DOHH2 (cell line): ENCODE data around the gene TMED10.
A peak's percentile ranks its signal among the peaks of the same experiment; 100 is the strongest.
"Not testable (repeated sequence)": the region's sequence is repeated elsewhere in the genome, so short reads cannot be mapped to it uniquely, and the experiment has no call there.

Experiments
- H3F3A ChIP-seq: fragments of 200-600 bp; sonication (generic), shearing (Covaris generic); 2 replicates; pipeline ENCODE4 v1.6.0; 2016; ENCODE audit warnings: antibody characterized with exemption, mild to moderate bottlenecking; ENCODE audit not compliant: control insufficient read depth, insufficient read depth
- H3K27ac ChIP-seq: fragments of 200-600 bp; sonication (generic); 2 replicates; pipeline ENCODE4 v1.5.1; 2014; ENCODE audit warnings: low read depth, mild to moderate bottlenecking, low read length, moderate library complexity
- H3K27me3 ChIP-seq: fragments of 200-600 bp; sonication (generic); 2 replicates; pipeline ENCODE4 v1.6.1; 2014; ENCODE audit warnings: mild to moderate bottlenecking, low read length, mixed read lengths; ENCODE audit not compliant: control insufficient read depth
- H3K36me3 ChIP-seq: fragments of 200-600 bp; sonication (generic); 2 replicates; pipeline ENCODE4 v1.6.1; 2014; ENCODE audit warnings: mild to moderate bottlenecking, low read length, moderate library complexity, mixed read lengths; ENCODE audit not compliant: control insufficient read depth
- H3K4me1 ChIP-seq: fragments of 200-600 bp; sonication (generic); 2 replicates; pipeline ENCODE4 v1.6.1; 2014; ENCODE audit warnings: mild to moderate bottlenecking, low read length, mixed read lengths; ENCODE audit not compliant: control insufficient read depth
- H3K4me2 ChIP-seq: fragments of 200-600 bp; sonication (generic); 2 replicates; pipeline ENCODE4 v1.6.0; 2014; ENCODE audit warnings: mild to moderate bottlenecking, low read length, moderate library complexity
- H3K4me3 ChIP-seq: fragments of 200-600 bp; sonication (generic); 2 replicates; pipeline ENCODE4 v1.5.1; 2014; ENCODE audit warnings: mild to moderate bottlenecking, low read length, mixed read lengths
- H3K79me2 ChIP-seq: fragments of 200-600 bp; sonication (generic); 2 replicates; pipeline ENCODE4 v1.6.1; 2014; ENCODE audit warnings: mild to moderate bottlenecking, low read length, mixed read lengths; ENCODE audit not compliant: control insufficient read depth
- H3K9me2 ChIP-seq: fragments of 200-600 bp; sonication (generic); replicated peaks from 2 replicates; pipeline ENCODE4 v1.6.1; 2014; ENCODE audit warnings: mild to moderate bottlenecking, low read length, mixed read lengths; ENCODE audit not compliant: control insufficient read depth
- H3K9me3 ChIP-seq: fragments of 200-600 bp; sonication (generic); 2 replicates; pipeline ENCODE4 v1.6.1; 2014; ENCODE audit warnings: antibody characterized with exemption, low read length, mixed read lengths; ENCODE audit not compliant: control insufficient read depth, insufficient read depth
- H4K20me1 ChIP-seq: fragments of 200-600 bp; sonication (generic); 2 replicates; pipeline ENCODE4 v1.6.0; 2014; ENCODE audit warnings: low read depth, mild to moderate bottlenecking, antibody characterized with exemption, low read length, moderate library complexity; ENCODE audit not compliant: control insufficient read depth, insufficient read depth
- CTCF ChIP-seq: fragments of 200-600 bp; sonication (generic); IDR thresholded peaks from one replicate; pipeline ENCODE4 v1.5.1; 2014; ENCODE audit warnings: antibody characterized with exemption, mild to moderate bottlenecking, low read depth, low read length; ENCODE audit not compliant: poor library complexity, severe bottlenecking
- EZH2phosphoT487 ChIP-seq: fragments of 200-600 bp; sonication (generic); IDR thresholded peaks from 2 replicates; pipeline ENCODE4 v1.6.1; 2017; ENCODE audit warnings: borderline replicate concordance, mild to moderate bottlenecking, antibody characterized with exemption, low read length, moderate library complexity, mixed read lengths

Gene TMED10

GRCh38 chr14:75132382-75133086 is 43.9 kb downstream of the TMED10 start:
- H3K9me2 ChIP-seq: no peaks in the 10 kb centered on the region
- H3K79me2 ChIP-seq: peaks cover 47% of the 10 kb centered on the region
- no peaks in the 10 kb centered on the region for H3K27me3 ChIP-seq
- H3K36me3 ChIP-seq: peaks cover 59% of the 10 kb centered on the region
- no peak overlapping the region for H3K27ac ChIP-seq
- no peak overlapping the region for H3K4me2 ChIP-seq
- peak; percentile 80 for TF ChIP-seq CTCF
- TF ChIP-seq EZH2phosphoT487: no peak
- no peaks in the 10 kb centered on the region for H4K20me1 ChIP-seq
- peaks cover 22% of the 10 kb centered on the region for H3F3A ChIP-seq
- peaks cover 19% of the 10 kb centered on the region for H3K4me1 ChIP-seq
- no peaks in the 10 kb centered on the region for H3K9me3 ChIP-seq
- no peak overlapping the region for H3K4me3 ChIP-seq

GRCh38 chr14:75128596-75128990 is 47.8 kb downstream of the TMED10 start:
- H3K4me2 ChIP-seq: peak overlapping the region; percentile 90
- no peaks in the 10 kb centered on the region for H3K27me3 ChIP-seq
- peaks cover 43% of the 10 kb centered on the region for H3K4me1 ChIP-seq
- TF ChIP-seq EZH2phosphoT487 (no peak), CTCF (no peak)
- H3K27ac ChIP-seq: no peak overlapping the region
- peaks cover 81% of the 10 kb centered on the region for H3K79me2 ChIP-seq
- H3K9me3 ChIP-seq: no peaks in the 10 kb centered on the region
- no peaks in the 10 kb centered on the region for H3K9me2 ChIP-seq
- peaks cover 4% of the 10 kb centered on the region; the same call in 1 of the 2 replicates for H4K20me1 ChIP-seq
- peaks cover 69% of the 10 kb centered on the region for H3K36me3 ChIP-seq
- peaks cover 19% of the 10 kb centered on the region for H3F3A ChIP-seq
- peak overlapping the region; percentile 99 for H3K4me3 ChIP-seq

GRCh38 chr14:75127903-75128595 is 48.4 kb downstream of the TMED10 start:
- Histone ChIP-seq H3K27ac (peak overlapping the region; percentile 73), H3K9me3 (no peaks in the 10 kb centered on the region), H3K79me2 (peaks cover 77% of the 10 kb centered on the region)

GRCh38 chr14:75127474-75127820 is 49.0 kb downstream of the TMED10 start:
- not testable (repeated sequence) for H3K27me3 ChIP-seq, H3K9me3 ChIP-seq, H3K9me2 ChIP-seq, H4K20me1 ChIP-seq
- Histone ChIP-seq H3F3A (peaks cover 19% of the 10 kb centered on the region), H3K79me2 (peaks cover 72% of the 10 kb centered on the region), H3K27ac (peak overlapping the region; percentile 73), H3K4me2 (peak overlapping the region; percentile 90), H3K4me1 (peaks cover 43% of the 10 kb centered on the region), H3K4me3 (peak overlapping the region; percentile 99), H3K36me3 (peaks cover 59% of the 10 kb centered on the region)

More at GRCh38 chr14:75127903-75128595, 48.4 kb downstream of the TMED10 start:
- TF ChIP-seq EZH2phosphoT487 (no peak), CTCF (no peak)
- H3K4me2 ChIP-seq: peak overlapping the region; percentile 90
- no peaks in the 10 kb centered on the region for H3K27me3 ChIP-seq
- peaks cover 65% of the 10 kb centered on the region for H3K36me3 ChIP-seq
- H4K20me1 ChIP-seq: peaks cover 4% of the 10 kb centered on the region; the same call in 1 of the 2 replicates
- peaks cover 19% of the 10 kb centered on the region for H3F3A ChIP-seq
- H3K4me1 ChIP-seq: peaks cover 43% of the 10 kb centered on the region
- peak overlapping the region; percentile 99 for H3K4me3 ChIP-seq
- H3K9me2 ChIP-seq: no peaks in the 10 kb centered on the region
